Germinal center (tissue), 1 donor: ENCODE measurements around the gene TFAP2E.

ENCODE experiments used
- DNase-seq: peaks from one replicate; pipeline ENCODE4 v3.0.0; 2012; ENCODE audit warnings: mixed read lengths, low spot score

TFAP2E gene

DNA sequence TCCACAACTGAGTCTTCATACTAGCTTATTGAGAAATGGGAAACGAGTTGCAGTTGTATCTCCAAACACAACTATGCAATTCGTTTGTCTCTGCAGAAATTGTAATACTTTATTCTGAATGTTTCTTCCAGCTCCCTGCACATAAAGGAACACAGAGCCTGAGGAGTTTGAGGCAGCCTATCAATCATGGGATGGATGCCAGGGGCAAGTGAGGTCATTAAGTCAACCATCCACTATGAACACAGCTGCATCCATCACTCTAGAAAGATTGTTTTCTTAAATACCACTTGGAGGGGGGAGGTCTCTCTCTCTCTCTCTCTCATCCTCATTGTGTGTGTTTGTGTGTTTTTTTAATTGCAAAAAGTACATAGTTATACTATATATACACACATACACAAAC is 71.1 kb downstream of the TFAP2E start:
- DNase-seq = no peak
